Ishikawa (cell line): ENCODE results near the gene HMGN3.

Experiments
- CEBPB ChIP-seq: IDR thresholded peaks from 2 replicates; pipeline ENCODE4 v1.6.1; 2012
- CREB1 ChIP-seq: IDR thresholded peaks from 2 replicates; pipeline ENCODE4 v1.6.1; 2012; ENCODE audit warnings: low read depth
- EGR1 ChIP-seq: IDR thresholded peaks from 2 replicates; pipeline ENCODE4 v1.6.1; 2012
- EP300 ChIP-seq: IDR thresholded peaks from 2 replicates; pipeline ENCODE4 v1.6.1; 2012; ENCODE audit warnings: borderline replicate concordance
- FOXM1 ChIP-seq: IDR thresholded peaks from 2 replicates; pipeline ENCODE4 v1.6.1; 2012; ENCODE audit warnings: low read depth, borderline replicate concordance
- MAX ChIP-seq: IDR thresholded peaks from 2 replicates; pipeline ENCODE4 v1.6.1; 2012
- NFIC ChIP-seq: IDR thresholded peaks from 2 replicates; pipeline ENCODE4 v1.6.1; 2012
- RAD21 ChIP-seq: IDR thresholded peaks from 2 replicates; pipeline ENCODE4 v1.6.1; 2012; ENCODE audit warnings: low read depth
- TAF1 ChIP-seq: IDR thresholded peaks from 2 replicates; pipeline ENCODE4 v1.6.1; 2012; ENCODE audit warnings: low read depth, mild to moderate bottlenecking
- TCF12 ChIP-seq: IDR thresholded peaks from 2 replicates; pipeline ENCODE4 v1.6.1; 2012; ENCODE audit warnings: low read depth
- TEAD4 ChIP-seq: IDR thresholded peaks from 2 replicates; pipeline ENCODE4 v1.6.1; 2012
- YY1 ChIP-seq: IDR thresholded peaks from 2 replicates; pipeline ENCODE4 v1.6.1; 2012; ENCODE audit warnings: low read depth
- ZBTB7A ChIP-seq: IDR thresholded peaks from 2 replicates; pipeline ENCODE4 v1.6.1; 2012; ENCODE audit warnings: low read depth
- TF ChIP-seq, protein P1 (sequence below): IDR thresholded peaks from 2 replicates; pipeline ENCODE4 v1.6.1; 2012
- TF ChIP-seq, protein P2 (sequence below): IDR thresholded peaks from 2 replicates; pipeline ENCODE4 v1.6.1; 2012; ENCODE audit warnings: low read depth, mild to moderate bottlenecking

Gene HMGN3

DNA sequence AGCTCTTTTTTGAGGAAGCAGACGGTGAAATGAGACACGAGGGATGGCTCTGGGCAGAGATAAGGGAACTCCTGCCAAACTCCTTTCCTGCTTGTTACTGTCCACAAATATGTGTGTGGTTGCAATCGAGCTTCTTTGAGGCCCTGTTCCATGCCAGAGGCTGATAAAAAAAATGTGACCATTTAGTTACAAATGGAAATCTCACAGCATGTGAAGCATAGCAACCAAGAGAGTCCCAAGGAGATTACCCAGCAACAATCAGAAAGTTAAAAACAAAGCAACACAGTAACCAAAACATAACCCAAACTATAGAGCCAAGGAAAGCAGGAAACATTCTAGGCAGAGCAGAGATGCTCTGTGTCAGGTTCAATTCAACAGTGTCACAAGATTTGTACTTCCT lies 35.4 kb upstream of the HMGN3 start:
- no peak for TF ChIP-seq CREB1
- TF ChIP-seq, protein P1, sequence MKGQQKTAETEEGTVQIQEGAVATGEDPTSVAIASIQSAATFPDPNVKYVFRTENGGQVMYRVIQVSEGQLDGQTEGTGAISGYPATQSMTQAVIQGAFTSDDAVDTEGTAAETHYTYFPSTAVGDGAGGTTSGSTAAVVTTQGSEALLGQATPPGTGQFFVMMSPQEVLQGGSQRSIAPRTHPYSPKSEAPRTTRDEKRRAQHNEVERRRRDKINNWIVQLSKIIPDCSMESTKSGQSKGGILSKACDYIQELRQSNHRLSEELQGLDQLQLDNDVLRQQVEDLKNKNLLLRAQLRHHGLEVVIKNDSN = no peak
- no peak for TF ChIP-seq ZBTB7A
- TF ChIP-seq EGR1 = no peak
- TF ChIP-seq TAF1 = no peak
- TF ChIP-seq, protein P2, sequence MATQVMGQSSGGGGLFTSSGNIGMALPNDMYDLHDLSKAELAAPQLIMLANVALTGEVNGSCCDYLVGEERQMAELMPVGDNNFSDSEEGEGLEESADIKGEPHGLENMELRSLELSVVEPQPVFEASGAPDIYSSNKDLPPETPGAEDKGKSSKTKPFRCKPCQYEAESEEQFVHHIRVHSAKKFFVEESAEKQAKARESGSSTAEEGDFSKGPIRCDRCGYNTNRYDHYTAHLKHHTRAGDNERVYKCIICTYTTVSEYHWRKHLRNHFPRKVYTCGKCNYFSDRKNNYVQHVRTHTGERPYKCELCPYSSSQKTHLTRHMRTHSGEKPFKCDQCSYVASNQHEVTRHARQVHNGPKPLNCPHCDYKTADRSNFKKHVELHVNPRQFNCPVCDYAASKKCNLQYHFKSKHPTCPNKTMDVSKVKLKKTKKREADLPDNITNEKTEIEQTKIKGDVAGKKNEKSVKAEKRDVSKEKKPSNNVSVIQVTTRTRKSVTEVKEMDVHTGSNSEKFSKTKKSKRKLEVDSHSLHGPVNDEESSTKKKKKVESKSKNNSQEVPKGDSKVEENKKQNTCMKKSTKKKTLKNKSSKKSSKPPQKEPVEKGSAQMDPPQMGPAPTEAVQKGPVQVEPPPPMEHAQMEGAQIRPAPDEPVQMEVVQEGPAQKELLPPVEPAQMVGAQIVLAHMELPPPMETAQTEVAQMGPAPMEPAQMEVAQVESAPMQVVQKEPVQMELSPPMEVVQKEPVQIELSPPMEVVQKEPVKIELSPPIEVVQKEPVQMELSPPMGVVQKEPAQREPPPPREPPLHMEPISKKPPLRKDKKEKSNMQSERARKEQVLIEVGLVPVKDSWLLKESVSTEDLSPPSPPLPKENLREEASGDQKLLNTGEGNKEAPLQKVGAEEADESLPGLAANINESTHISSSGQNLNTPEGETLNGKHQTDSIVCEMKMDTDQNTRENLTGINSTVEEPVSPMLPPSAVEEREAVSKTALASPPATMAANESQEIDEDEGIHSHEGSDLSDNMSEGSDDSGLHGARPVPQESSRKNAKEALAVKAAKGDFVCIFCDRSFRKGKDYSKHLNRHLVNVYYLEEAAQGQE = no peak
- TF ChIP-seq MAX = no peak
- TF ChIP-seq RAD21 = no peak
- no peak for TF ChIP-seq FOXM1
- TF ChIP-seq CEBPB = no peak
- no peak for TF ChIP-seq TEAD4
- TF ChIP-seq TCF12 = no peak
- no peak for TF ChIP-seq NFIC
- no peak for TF ChIP-seq EP300
- no peak for TF ChIP-seq YY1

GRCh38 chr6:79267128-79267527 lies 32.6 kb upstream of the HMGN3 start:
- TF ChIP-seq EGR1 = no peak
- TF ChIP-seq TCF12 = no peak
- TF ChIP-seq EP300 = no peak
- no peak for TF ChIP-seq YY1
- no peak for TF ChIP-seq TAF1
- no peak for TF ChIP-seq RAD21
- TF ChIP-seq FOXM1 = no peak
- TF ChIP-seq ZBTB7A = no peak
- TF ChIP-seq NFIC = no peak
- TF ChIP-seq, protein P1 = no peak
- no peak for TF ChIP-seq CEBPB
- TF ChIP-seq, protein P2 = no peak
- TF ChIP-seq CREB1 = no peak

- TF ChIP-seq EP300 (no peak), CEBPB (no peak), TAF1 (no peak), NFIC (no peak), ZBTB7A (no peak), MAX (no peak), RAD21 (no peak), CREB1 (no peak), TEAD4 (no peak), YY1 (no peak), EGR1 (no peak), TCF12 (no peak), FOXM1 (no peak)
- TF ChIP-seq, protein P1 = no peak
- TF ChIP-seq, protein P2 = no peak
Measured at GRCh38 chr6:79266051-79266450, 31.6 kb upstream of the HMGN3 start.

DNA sequence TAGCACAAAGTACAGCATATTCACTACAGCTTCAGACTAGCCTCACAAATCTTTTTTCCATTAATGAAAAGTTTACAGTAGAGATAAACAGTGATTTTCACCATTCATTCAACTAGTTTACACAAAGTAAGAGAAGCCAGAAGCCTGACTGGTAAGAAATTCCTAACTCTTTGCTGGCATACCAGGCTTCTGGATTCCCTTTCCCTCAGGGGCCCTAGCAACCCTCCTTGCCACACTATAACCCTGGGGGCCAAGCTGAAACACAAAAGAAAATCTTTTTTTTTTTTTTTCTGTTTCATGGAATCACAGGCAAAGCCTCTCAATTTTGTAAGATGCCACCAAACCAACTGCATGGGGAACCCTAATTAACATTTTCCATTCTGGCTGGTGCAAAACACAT lies 28.9 kb upstream of the HMGN3 start:
- no peak for TF ChIP-seq RAD21
- no peak for TF ChIP-seq CEBPB
- TF ChIP-seq, protein P2 = no peak
- no peak for TF ChIP-seq TEAD4
- no peak for TF ChIP-seq EP300
- TF ChIP-seq CREB1 = no peak
- no peak for TF ChIP-seq FOXM1
- no peak for TF ChIP-seq TCF12
- TF ChIP-seq, protein P1 = no peak
- no peak for TF ChIP-seq EGR1
- no peak for TF ChIP-seq MAX
- no peak for TF ChIP-seq TAF1
